IPS-11a (cell line): ENCODE results near the gene ARHGAP28.
A peak's percentile ranks its signal among the peaks of the same experiment; 100 is the strongest.

Experiments used
- H3K4me3 ChIP-seq: one replicate; pipeline ENCODE4 v1.5.1; 2013; ENCODE audit warnings: low read depth, low read length, control low read depth

The ARHGAP28 gene, protein sequence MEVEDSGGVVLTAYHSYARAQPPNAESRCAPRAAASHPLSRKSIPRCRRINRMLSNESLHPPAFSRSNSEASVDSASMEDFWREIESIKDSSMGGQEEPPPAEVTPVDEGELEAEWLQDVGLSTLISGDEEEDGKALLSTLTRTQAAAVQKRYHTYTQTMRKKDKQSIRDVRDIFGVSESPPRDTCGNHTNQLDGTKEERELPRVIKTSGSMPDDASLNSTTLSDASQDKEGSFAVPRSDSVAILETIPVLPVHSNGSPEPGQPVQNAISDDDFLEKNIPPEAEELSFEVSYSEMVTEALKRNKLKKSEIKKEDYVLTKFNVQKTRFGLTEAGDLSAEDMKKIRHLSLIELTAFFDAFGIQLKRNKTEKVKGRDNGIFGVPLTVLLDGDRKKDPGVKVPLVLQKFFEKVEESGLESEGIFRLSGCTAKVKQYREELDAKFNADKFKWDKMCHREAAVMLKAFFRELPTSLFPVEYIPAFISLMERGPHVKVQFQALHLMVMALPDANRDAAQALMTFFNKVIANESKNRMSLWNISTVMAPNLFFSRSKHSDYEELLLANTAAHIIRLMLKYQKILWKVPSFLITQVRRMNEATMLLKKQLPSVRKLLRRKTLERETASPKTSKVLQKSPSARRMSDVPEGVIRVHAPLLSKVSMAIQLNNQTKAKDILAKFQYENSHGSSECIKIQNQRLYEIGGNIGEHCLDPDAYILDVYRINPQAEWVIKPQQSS

DNA sequence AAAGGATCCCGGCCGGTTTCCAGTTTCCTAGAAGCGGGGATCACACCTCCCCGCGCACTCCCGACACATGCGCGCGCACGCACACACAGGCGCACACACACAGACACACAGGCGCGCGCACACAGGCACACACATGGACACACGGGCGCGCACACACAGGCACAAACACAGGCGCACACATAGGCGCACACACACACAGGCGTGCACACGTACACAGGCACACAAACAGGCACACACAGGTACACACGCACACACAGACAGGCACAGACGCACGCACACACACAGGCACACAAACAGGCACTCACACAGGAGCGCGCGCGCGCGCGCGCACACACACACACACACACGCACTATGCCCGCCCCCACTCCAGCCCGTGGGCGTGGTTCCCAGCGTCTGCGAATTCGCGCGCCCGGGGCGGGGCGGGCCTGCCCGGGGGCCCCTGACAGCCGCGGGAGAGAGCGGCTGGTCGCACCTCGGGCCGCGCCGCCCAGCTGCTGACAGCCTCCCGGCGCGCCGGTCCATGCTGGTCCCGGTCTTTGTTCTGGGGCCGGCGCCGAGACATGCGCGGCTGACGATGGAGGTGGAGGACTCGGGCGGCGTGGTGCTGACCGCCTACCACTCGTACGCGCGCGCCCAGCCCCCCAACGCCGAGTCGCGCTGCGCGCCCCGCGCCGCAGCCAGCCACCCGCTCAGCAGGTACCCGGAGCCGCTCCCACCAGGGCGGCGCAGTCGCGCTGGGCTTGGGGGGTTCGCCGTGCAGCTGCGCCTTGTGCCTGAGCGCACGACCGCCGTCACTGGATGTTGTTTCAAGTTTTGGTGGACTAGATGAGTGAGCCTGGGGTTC is at the start of gene ARHGAP28:
ARHGAP28 (plus strand) TSS at position 470 of the 845 bp plus-strand sequence; CDS start at position 576, 106 bp downstream.
- H3K4me3 ChIP-seq, result peak within 1 kb of the TSS; percentile 77

DNA sequence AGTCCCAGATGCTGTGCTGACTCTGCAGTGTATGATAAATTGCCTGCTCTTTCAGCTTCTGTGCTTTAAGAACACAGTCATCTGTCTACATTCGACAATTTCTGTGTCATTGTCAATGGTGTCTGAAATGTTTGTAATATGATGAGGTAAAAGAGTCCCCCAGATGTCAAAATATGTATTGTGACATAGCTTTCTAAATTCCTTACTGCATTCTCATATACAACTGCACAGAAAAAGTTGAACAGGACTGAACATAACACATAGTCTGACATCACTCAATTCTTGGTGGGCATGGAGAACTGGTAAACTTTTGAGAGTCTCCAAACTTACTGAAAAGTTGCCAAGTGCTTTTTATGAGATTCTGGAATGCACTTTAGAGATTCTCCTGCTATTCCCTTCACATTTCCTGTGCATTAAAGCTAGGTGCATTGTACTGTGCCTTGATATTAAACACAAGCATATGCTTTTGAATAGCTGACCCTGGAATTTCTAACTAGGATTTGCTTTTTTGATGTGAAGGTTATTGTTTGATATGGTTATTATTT is 48.1 kb upstream of the ARHGAP28 start:
- H3K4me3 ChIP-seq, result no peak overlapping the region

DNA sequence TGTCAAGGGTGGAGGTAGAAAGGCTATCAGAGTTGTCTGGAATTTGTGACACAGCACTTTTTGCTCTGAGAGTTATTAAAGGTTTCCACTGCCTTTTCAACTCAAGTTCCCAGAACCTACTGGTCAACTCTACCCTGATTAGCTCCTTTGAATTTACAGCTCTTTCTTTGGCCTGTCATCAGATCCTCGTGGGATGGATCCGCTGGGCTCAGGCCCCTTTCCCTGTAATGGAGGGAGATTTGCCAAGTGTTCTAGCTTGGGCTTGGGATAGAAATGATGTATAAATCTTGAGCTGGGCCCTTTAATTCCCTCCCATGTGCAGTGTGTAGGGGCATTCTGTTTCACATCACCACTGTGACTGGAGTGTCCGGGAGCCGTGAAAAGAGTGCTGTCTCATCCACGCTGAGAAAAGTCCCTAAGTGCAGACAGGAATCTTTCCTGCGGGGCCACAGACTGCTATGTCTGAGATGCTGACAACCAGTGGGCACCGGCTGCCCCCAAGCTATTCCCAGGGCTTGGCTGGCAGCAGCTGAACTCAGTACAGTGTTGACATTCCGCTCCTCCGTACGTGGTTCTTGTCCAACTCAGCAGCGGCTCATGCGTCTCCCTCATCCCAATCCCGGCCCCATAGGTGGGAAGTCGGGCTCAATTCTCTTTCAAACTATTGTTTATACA is 46.9 kb upstream of the ARHGAP28 start:
- H3K4me3 ChIP-seq, result no peak overlapping the region

DNA sequence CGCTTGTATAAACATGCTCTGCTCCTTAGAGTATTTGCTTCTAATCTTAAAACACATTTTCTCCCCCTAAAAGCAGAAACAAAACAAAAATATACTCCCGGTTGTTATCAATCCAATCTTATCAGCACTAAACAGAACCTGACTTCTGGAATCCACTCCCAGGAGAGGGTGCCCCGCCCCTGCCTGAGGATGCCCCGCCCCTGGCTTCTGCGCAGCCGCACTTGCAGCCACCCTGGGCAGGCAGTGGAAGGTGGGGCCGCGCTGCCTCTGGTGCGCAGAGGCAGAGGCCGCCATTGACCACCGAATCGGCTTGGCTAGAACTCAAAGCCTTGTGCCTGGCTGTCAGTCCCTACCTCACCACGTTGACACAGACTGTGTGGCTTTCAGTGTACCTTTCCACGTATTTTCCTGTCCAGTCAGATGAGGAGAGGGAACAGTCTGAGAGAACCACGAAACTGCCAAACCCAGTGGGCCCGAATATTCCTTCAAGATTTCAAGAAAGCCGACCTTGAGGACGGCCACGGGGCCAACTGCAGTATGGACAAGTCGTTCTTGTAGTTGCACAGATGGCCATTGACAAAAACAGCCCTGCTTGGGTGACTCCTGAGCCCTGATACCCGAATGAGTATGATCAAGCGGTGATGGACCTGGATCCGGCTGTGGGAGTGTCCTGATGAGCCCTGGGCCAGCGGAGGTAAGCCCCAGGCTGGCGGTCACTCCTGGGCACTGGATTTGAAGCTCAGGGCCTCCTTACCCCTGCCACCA is 46.2 kb upstream of the ARHGAP28 start:
- no peak overlapping the region for H3K4me3 ChIP-seq

DNA sequence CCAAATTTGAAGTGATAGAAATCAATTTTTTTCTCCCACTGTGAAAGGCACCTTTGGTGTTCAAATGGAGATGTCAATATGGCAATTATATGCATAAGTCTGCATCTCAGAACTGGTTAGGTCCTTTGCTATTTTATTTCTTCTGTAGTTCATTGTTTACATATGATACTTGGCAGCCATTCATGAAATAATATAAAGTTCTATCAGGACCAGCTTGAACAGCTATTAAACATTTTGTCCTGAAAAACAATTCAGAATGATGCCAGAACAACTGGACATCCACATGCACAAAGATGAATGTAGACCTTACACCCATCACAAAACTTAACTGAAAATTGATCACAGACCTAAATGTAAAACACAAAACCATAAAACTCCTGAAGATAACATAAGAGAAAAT is 41.8 kb upstream of the ARHGAP28 start:
- no peak overlapping the region for H3K4me3 ChIP-seq

DNA sequence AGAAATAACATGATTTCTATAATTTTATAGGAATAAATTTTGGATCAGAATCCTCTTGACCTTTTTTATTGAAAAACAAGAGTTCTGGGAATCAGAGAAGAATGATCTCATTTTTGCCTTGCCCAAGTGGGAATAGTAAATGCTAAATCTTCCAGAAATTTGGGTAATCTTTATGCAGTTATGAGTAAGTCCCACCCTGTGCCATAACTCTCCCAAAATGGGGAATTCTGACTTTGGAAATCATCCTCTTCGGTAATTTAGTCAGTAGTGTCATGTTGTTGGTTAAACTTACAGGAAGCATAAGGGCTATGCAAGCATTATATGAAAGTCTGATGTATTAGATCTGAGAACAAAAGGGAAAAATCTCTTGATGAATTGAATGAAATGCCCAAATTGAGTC is 20.6 kb upstream of the ARHGAP28 start:
- no peak overlapping the region for H3K4me3 ChIP-seq

DNA sequence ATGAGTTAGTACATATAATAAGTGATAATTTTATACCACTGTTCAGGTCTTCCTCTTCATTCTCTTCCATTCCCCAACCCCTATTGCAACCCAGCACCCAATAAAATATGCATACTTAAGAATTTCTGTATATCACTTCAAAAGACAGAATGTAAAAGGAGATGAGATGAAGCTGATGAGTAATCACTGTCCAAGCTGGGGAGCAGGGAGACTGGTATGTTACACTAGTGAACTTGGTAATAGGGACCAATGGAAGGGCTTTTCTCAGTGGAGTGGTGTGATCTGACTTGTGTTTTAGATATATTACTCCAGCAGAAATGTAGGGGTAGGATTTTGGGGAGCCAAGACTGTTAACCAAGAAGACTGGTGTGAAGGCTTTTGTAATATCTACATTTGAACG is 18.0 kb upstream of the ARHGAP28 start:
- H3K4me3 ChIP-seq, result no peak overlapping the region

DNA sequence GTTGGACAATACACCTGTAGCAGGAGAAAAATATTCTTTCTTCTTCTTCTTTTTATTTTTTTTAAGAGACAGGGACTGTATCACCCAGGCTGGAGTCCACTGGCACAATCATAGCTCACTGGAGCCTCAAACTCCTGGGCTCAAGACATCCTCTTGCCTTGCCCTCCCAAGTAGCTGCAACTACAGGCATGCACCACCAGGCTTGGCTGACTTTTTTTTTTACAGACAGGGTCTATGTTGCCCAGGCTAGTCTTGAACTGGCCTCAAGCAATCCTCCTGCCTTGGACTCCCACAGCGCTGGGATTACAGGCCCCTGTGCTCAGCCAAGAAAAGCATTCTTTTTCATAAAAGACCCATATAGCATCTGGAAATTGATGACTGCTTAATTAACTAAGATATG is 17.1 kb upstream of the ARHGAP28 start:
- H3K4me3 ChIP-seq, result no peak overlapping the region

DNA sequence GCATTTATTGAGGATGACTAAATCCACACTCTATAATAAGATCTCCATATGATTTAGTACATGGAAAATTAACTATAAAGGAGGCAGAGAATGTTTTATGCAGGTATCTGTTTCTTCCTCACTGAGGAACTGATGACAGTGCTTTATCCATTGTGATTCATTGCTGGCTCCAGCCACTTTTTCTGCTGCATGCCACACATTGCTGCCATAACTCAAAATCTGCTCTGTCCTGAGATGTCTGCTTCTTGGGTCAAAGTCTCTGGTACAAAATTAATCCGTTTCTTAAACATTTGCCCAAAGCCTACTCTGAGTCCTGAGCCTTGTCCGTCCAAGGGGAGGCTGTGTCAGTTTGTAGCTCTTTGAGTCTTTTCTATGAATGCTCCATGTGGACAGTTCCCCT is 15.5 kb upstream of the ARHGAP28 start:
- H3K4me3 ChIP-seq, result no peak overlapping the region

DNA sequence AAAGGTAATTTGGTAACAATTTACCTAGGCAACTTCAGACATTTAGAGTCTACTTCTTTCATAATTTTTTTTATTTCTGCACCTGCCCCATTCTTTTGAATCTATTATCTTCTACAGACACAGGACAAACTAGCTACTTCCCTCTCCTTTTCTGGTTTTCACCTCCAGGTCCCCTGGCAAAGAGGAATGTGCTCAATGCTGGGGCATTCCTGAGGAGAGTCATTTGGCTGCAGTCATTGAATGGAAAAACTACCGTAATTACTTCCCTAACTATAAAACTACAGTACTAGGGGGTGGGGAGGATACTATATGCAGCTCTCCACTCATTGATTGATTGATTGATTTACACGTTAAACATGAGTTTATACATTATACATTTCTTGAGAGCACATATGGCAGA is 11.2 kb upstream of the ARHGAP28 start:
- H3K4me3 ChIP-seq, result no peak overlapping the region

DNA sequence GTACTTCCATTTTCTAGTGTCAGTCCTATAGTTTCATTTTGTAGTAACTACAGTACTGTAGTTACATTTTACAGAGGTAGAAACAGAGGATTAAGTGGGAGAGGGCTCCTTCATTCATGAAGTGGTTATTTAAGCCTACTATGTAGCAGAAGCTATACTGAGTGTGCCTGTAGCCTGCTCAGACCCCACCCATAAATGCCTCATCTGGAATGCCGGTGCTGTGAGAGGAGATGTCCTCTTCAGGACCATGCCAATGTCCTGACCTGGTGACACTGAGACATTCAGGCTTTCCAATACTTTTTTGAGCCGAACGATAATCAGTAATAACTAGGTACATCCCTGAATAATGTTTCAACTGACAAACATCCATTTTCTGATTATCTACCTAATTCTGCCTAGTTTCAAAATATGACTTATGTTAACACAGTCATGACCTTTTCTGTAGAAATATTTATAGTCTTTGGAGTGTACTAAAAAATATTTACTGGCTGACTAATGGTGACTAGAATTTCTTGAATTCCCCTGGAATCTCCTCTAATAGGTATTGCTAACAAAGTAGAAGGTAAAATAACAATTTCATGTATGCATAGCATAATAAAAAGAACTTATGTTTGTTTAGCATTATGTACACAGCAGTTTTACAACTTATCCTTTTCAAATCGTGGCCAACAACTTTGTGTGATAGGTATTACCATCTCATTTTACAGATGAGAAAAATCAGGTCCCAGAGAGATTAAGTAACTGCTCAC is 10.2 kb upstream of the ARHGAP28 start:
- H3K4me3 ChIP-seq, result no peak overlapping the region

DNA sequence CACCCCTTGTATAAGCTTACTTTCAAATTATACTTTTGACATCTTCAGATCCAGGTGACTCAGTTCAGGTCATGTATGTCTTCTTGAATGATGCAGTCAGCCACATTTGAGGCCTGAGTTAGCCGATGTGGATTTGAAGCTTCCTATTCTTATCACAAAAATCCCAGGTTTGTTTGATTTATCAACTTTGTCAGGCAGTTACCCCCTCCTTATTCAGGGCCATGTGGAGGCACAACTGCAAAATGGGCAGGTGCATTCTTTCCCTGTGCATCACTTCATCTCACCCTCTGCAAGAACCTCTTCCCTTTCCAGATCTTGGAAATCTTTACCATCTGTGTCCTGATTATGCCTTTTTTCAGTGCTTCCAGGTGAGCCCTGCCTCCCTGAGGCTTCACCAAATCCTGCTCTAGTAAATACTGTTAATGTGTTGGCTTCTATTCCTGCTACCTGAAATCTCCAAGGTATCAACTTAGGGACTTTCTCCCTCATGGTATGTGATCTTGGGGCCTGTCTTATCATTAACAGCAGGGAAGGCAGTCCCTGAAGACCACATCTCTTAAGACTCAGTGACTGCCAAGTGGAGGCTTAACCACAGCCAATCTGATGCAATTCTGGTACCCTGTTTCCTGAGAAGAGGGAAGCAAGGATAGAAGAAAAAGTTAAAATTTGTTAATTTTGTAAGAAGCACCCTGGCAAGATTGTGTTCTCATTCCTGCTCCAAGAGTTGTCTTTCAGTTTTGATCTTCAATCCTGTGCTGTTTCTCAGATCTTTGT is 9.4 kb upstream of the ARHGAP28 start:
- H3K4me3 ChIP-seq, result no peak overlapping the region

DNA sequence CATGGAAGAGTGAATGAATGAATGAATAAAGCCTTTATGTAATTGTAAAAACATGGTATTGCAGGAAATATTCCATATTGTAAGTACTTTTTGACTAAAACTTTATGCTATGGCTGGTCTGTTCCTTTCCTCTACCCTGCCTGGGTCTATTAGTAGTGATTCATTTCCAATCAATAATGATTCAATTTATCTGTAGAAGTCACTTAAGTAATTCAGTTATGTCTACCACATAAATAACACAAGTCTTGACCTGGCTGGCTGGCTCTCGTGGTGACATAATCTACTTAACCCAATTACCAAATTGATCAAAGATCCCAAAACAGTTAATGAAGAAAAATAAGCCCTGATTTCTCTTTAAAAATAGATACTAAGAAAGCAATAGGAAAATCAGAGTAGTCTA is 7.8 kb upstream of the ARHGAP28 start:
- H3K4me3 ChIP-seq, result no peak overlapping the region

DNA sequence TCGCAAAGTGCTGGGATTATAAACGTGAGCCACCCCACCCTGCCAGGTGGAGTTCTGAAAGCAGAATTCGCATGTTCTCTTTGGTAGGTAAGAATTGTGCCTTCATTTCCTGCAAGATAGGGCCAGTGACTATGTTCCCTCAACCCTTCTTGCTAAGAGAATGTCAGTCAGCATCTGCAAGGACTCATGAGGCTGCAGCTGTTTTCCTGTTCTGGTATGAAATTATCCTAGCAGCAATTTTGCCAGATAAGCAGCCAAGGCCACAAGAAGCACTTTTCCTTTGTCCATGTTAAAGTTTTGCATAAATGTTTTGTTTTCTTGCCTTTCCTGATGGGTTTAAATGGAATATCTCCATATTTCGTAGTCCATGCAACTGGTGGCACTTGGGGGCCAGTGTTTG is 6.8 kb upstream of the ARHGAP28 start:
- no peak overlapping the region for H3K4me3 ChIP-seq

DNA sequence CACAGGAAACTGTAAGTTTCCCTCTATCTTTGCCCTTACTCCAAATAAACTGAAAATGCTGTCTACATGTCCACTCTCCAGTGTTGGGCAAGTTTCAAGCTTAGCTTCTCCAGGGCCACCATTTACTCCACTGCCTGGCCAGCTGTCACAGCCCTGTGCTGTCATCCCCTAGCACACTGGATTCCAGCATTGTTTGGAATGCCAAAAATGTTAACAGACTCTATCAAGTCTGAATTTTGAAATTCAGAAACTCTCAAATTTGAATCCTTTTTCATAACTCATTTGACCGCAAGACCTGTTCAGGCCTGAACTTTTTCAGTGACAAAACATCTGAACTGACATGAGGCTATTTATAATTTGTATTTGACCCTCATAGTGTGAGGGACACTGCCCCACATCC is 5.2 kb upstream of the ARHGAP28 start:
- H3K4me3 ChIP-seq, result no peak overlapping the region

DNA sequence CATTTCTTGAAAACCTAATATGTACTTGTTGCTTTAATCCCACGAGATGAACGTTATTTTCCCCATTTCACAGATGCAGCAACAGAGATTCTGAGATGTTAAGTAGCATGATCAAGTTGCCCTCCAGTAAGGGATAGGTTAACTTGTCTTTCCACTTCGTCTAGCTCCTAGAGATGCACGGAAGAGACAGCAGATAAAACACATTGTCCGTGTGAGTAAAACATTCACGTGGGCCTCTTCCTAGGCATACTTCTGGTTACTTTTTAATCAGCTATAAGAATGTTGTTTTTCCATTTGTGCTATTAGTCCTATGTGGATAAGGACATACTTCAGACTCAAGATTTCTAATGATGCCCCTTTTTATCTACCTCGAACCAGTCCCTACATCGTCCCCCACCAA is 1.2 kb upstream of the ARHGAP28 start:
- H3K4me3 ChIP-seq, result no peak overlapping the region

DNA sequence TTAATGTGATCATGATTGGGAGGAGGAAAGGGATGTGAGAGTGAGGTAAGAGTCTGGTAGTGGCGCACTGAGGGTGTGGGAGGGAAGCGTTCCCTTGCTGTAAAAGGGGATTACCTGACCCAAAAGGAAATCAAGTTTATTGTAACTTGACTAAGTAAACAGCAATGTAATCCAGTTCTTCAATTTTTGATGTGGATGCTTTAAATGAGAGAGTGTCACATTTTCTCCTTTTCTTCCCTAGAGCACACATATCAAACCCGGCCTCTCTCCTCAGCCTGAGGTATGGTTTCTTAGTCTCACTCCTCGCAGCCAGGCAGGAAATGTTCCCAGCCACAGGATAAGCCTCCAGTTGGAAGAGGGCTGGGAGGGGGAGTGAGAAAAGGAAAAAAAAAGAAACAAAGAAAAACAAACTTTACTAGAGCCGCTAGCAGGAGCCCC is 688 bp upstream of the ARHGAP28 start:
- peak overlapping the region; percentile 77 for H3K4me3 ChIP-seq
